BJ (cell line): Measurements from ENCODE around the gene FYB1. TPM values are rescaled to one million over a fixed set of nuclear protein-coding genes. Genes with fewer than 3 reads are reported as not detected.
A peak's percentile ranks its signal among the peaks of the same experiment; 100 is the strongest.

Experiments
- CTCF ChIA-PET: fragments of 350-600 bp; formaldehyde crosslinking; extraction: SDS; loops from one replicate; lab custom pipeline; 2021; ENCODE audit warnings: antibody characterized with exemption, inconsistent platforms; lab: Yijun Ruan, JAX
- POLR2A ChIA-PET: fragments of 300-600 bp; sonication (Branson Sonifier 250); formaldehyde crosslinking; extraction: SDS; loops from one replicate; lab custom pipeline; 2021; ENCODE audit warnings: antibody characterized with exemption; lab: Charles Lee
- DNase-seq: peaks from one replicate; pipeline ENCODE4 v3.0.0-alpha.2; 2011; ENCODE audit warnings: low read depth
- H3K27me3 ChIP-seq: 2 replicates; pipeline ENCODE4 v1.6.0; 2011; ENCODE audit warnings: low read length; ENCODE audit not compliant: control insufficient read depth, insufficient read depth
- H3K36me3 ChIP-seq: 2 replicates; pipeline ENCODE4 v1.5.1; 2011; ENCODE audit warnings: low read length; ENCODE audit not compliant: control insufficient read depth, insufficient read depth
- H3K4me3 ChIP-seq: 2 replicates; pipeline ENCODE4 v1.5.1; 2011; ENCODE audit warnings: low read depth, mild to moderate bottlenecking, control low read depth, low read length
- polyA plus RNA-seq: library from polyadenylated mRNA; depleted of rRNA; stranded (reverse); fragments of >200 nt; gene quantifications from 2 replicates; pipeline ENCODE4 v1.2.3, GENCODE V29; 2011
- TF ChIP-seq, protein P1 (sequence below): IDR thresholded peaks from 2 replicates; pipeline ENCODE4 v1.5.1; 2011; ENCODE audit warnings: low read depth, mild to moderate bottlenecking, control low read depth, inconsistent platforms, low read length, moderate library complexity; ENCODE audit not compliant: insufficient read depth

The FYB1 gene
- polyA plus RNA-seq, 1 experiment = 0.09 TPM

DNA sequence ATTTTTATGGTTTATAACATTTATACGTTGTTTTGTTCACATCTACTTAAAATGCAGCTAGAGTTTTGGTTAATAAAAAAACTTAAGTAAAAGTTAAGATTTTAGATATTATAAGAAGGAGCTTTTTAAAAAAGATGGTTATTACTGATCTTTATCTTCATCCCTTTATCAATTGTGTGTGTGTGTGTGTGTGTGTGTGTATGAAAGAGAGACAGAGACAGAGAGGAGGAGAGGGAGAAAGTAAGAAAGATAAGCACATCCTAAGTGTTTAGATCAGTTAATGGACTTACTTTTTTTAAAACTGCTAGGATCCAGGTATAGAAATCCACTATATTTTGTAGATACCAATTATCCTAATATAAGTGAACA lies 99.3 kb downstream of the FYB1 start:
- DNase-seq = no peak
- Histone ChIP-seq H3K36me3 (no peaks in the 10 kb centered on the region), H3K27me3 (no peaks in the 10 kb centered on the region), H3K4me3 (no peak overlapping the region)
- ChIA-PET POLR2A (interaction anchor here (0.9 kb wide), 1 partner anchor 18 kb away, joined by 5 read pairs; no protein-coding TSS in a partner anchor), CTCF (interaction anchor here (0.6 to 1.2 kb wide), 3 partner anchors 11 to 1280 kb away, joined by 3 read pairs; partner anchors contain the start of gene GDNF)
- TF ChIP-seq, protein P1, sequence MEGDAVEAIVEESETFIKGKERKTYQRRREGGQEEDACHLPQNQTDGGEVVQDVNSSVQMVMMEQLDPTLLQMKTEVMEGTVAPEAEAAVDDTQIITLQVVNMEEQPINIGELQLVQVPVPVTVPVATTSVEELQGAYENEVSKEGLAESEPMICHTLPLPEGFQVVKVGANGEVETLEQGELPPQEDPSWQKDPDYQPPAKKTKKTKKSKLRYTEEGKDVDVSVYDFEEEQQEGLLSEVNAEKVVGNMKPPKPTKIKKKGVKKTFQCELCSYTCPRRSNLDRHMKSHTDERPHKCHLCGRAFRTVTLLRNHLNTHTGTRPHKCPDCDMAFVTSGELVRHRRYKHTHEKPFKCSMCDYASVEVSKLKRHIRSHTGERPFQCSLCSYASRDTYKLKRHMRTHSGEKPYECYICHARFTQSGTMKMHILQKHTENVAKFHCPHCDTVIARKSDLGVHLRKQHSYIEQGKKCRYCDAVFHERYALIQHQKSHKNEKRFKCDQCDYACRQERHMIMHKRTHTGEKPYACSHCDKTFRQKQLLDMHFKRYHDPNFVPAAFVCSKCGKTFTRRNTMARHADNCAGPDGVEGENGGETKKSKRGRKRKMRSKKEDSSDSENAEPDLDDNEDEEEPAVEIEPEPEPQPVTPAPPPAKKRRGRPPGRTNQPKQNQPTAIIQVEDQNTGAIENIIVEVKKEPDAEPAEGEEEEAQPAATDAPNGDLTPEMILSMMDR = no peak

DNA sequence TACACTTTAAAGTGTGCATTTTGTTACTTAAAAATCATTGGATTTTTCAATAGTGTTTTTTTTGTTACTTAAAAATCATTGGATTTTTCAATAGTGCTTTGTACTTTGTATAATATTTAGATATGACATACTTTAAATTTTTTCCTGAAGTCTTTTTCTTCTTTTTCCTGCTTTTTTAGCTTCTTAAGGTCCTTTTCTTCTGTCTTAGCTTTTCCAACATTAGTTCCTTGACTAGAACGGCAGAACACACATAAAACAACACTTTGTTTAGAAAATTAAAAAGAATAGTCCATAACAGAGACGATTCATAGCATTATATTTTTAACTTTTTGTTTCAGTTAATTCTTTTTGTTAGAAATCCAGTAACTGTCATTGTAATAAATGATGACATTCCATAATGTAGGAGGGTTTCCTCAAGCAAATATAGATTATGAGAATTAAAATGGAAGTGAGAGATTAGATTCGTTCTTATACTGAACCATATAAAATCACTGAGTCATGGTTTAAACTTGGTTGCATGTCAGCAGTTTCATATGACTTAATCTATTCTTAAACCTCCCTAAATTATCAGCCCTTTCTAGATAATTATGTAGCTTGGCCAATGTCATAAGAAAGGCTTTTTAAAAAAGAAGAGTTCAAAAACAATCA lies 99.8 kb downstream of the FYB1 start:
- ChIA-PET POLR2A (interaction anchor here (0.9 kb wide), 1 partner anchor 17 kb away, joined by 5 read pairs; no protein-coding TSS in a partner anchor), CTCF (interaction anchor here (0.6 to 1.1 kb wide), 2 partner anchors 12 to 1280 kb away, joined by 3 read pairs; partner anchors contain the start of gene GDNF)
- no peak overlapping the region for H3K4me3 ChIP-seq
- no peaks in the 10 kb centered on the region for H3K36me3 ChIP-seq
- TF ChIP-seq, protein P1 = no peak
- DNase-seq = no peak
- H3K27me3 ChIP-seq = no peaks in the 10 kb centered on the region

DNA sequence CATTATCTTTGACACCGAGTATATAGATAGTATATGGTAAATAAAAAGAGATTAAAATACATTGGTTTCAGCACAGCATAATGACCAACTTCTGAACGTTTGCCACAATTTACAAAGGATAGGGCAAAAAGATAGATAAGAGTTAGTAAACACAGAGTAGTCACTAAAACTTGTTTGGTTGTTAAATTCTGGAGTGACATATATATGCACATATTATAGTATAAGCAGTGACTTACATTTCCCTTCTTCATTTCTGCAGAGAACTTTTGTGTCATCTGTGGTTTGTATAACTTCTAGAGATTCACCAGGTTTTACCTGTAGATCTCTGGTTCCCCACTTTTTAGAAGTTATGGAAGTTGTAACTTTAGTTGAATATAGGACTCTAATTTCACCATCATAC lies 100.7 kb downstream of the FYB1 start:
- ChIA-PET POLR2A (no interaction called here), CTCF (no interaction called here)
- H3K4me3 ChIP-seq = no peak overlapping the region
- TF ChIP-seq, protein P1 = no peak
- DNase-seq = no peak
- H3K36me3 ChIP-seq = no peaks in the 10 kb centered on the region
- no peaks in the 10 kb centered on the region for H3K27me3 ChIP-seq

DNA sequence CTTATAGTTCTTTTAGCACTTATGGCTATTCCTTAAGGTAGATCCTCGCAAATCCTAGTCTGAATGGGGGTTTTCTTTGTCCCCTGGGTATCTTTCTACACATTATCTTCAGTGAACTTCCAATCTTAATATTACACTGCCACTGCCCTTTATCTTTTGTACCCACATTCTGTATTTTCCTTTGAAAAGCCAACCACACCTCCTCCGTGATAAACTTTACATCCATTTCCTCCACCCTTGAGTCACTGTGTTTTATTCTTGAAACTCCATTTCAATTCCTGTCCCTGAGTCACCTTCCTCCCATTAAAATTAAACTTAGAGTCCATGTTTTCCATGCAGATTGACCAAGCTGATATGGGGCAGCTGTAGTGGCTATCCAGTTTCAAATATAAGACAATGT lies 102.0 kb downstream of the FYB1 start:
- peak; percentile 26 for DNase-seq
- CTCF ChIA-PET = interaction anchor here (1.1 to 2.1 kb wide), 3 partner anchors 13 to 32 kb away, joined by 3 to 7 read pairs (median 3); no protein-coding TSS in a partner anchor
- H3K27me3 ChIP-seq = no peaks in the 10 kb centered on the region

More for the DNA sequence above, 102.0 kb downstream of the FYB1 start:
- H3K36me3 ChIP-seq = no peaks in the 10 kb centered on the region
- no peak overlapping the region for H3K4me3 ChIP-seq
- TF ChIP-seq, protein P1 = no peak
- POLR2A ChIA-PET = no interaction called here
